PC-3 (cell line): ENCODE results near the gene JPT2. TPM values are rescaled to one million over a fixed set of nuclear protein-coding genes. Genes with fewer than 3 reads are reported as not detected.

ENCODE experiments used
- ATAC-seq: fragments of 200-7000 bp; cut with Tn5 transposase; 2 replicates; pipeline ENCODE4 v1.9.1; 2020; ENCODE audit warnings: mild to moderate bottlenecking, moderate library complexity
- BruUV-seq: library from RNA; stranded (reverse); fragments of 400-500 nt; replicated peaks from 2 replicates; lab custom pipeline; 2021; lab: Mats Ljungman, UMichigan
- CTCF ChIA-PET: fragments of 300-600 bp; sonication (Branson Sonifier 250); formaldehyde crosslinking; loops from one replicate; lab custom pipeline; 2022; ENCODE audit warnings: antibody characterized with exemption; lab: Charles Lee
- POLR2A ChIA-PET: fragments of 300-600 bp; sonication (Branson Sonifier 250); formaldehyde crosslinking; loops from one replicate; lab custom pipeline; 2022; ENCODE audit warnings: antibody characterized with exemption; ENCODE audit not compliant: unreplicated experiment; lab: Charles Lee
- DNase-seq: peaks from one replicate; pipeline ENCODE4 v3.0.0-alpha.2; 2015
- H2AFZ ChIP-seq: fragments of 300-600 bp; sonication (generic); 2 replicates; pipeline ENCODE4 v1.6.0; 2016; ENCODE audit warnings: antibody characterized with exemption, low read length
- H3F3A ChIP-seq: fragments of 300-600 bp; sonication (generic); one replicate; pipeline ENCODE4 v1.6.0; 2017; ENCODE audit warnings: antibody characterized with exemption, low read length, control low read depth, mild to moderate bottlenecking; ENCODE audit not compliant: unreplicated experiment
- H3K27ac ChIP-seq: fragments of 300-600 bp; sonication (generic); 2 replicates; pipeline ENCODE4 v1.5.1; 2016; ENCODE audit warnings: mild to moderate bottlenecking, low read length
- H3K27me3 ChIP-seq: fragments of 300-600 bp; sonication (generic); 2 replicates; pipeline ENCODE4 v1.6.1; 2016; ENCODE audit warnings: low read length, mixed read lengths
- H3K36me3 ChIP-seq: fragments of 300-600 bp; sonication (generic); 2 replicates; pipeline ENCODE4 v1.6.1; 2016; ENCODE audit warnings: low read depth, mixed run types, low read length, mixed read lengths
- H3K4me1 ChIP-seq: fragments of 300-600 bp; sonication (generic); 2 replicates; pipeline ENCODE4 v1.5.1; 2016; ENCODE audit warnings: low read length; ENCODE audit not compliant: insufficient read depth
- H3K4me2 ChIP-seq: fragments of 300-600 bp; sonication (generic); 2 replicates; pipeline ENCODE4 v1.6.0; 2016; ENCODE audit warnings: low read length
- H3K4me3 ChIP-seq: fragments of 300-600 bp; sonication (generic); 2 replicates; pipeline ENCODE4 v1.5.1; 2016; ENCODE audit warnings: mild to moderate bottlenecking, low read length, mixed read lengths
- H3K79me2 ChIP-seq: fragments of 300-600 bp; sonication (generic); 2 replicates; pipeline ENCODE4 v1.6.1; 2017; ENCODE audit warnings: low read length, mixed read lengths
- H3K9ac ChIP-seq: fragments of 300-600 bp; sonication (generic); 2 replicates; pipeline ENCODE4 v1.6.0; 2016; ENCODE audit warnings: mild to moderate bottlenecking, low read length
- H3K9me2 ChIP-seq: fragments of 300-600 bp; sonication (generic); replicated peaks from 2 replicates; pipeline ENCODE4 v1.6.1; 2016; ENCODE audit warnings: mixed run types, low read length, mixed read lengths
- H3K9me3 ChIP-seq: fragments of 300-600 bp; sonication (generic); 2 replicates; pipeline ENCODE4 v1.6.1; 2016; ENCODE audit warnings: low read length, mixed read lengths
- H4K20me1 ChIP-seq: fragments of 300-600 bp; sonication (generic); 2 replicates; pipeline ENCODE4 v1.6.1; 2016; ENCODE audit warnings: low read length, mixed read lengths
- CTCF ChIP-seq: fragments of 300-600 bp; sonication (generic); conservative IDR thresholded peaks from 2 replicates; pipeline ENCODE4 v1.5.1; 2017; ENCODE audit warnings: antibody characterized with exemption, low read depth, mild to moderate bottlenecking, low read length
- EZH2 ChIP-seq: fragments of 300-600 bp; sonication (generic); IDR thresholded peaks from one replicate; pipeline ENCODE4 v1.6.1; 2017; ENCODE audit warnings: antibody characterized with exemption, mild to moderate bottlenecking, low read length; ENCODE audit not compliant: unreplicated experiment
- EZH2phosphoT487 ChIP-seq: fragments of 300-600 bp; sonication (generic); IDR thresholded peaks from 2 replicates; pipeline ENCODE4 v1.6.1; 2018; ENCODE audit warnings: mild to moderate bottlenecking, antibody characterized with exemption, low read length, borderline replicate concordance
- intact Hi-C: fragments of 100-400 bp; cut with micrococcal nuclease; formaldehyde crosslinking; loops from 2 replicates; pipeline ENCODE4 v1.9.0; 2023
- total RNA-seq: library from RNA; depleted of rRNA; stranded (reverse); fragments of >200 nt; gene quantifications from 2 replicates; pipeline ENCODE4 v1.2.3, GENCODE V29; 2014

The JPT2 gene
- total RNA-seq, 1 experiment from 2014 or later: 85.2 TPM

DNA sequence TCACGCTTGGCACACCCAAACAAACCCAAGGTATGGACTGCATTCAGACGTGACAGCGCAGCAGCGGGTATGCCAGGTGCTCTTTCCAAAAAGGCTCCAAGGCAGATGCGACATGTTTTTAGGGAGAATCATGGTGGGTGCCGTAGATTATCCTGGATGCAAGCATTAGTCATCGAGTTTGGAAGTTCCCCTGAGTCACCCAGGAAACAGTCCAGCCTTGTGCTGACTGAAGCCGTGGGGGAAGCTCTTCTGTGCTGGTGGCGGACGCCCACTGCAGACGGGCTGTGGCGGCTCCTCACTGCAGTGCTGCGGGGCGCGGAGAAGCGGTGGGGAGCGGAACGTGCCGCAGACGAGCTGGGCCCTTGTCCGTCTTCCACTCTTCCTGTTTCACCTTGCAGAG is 13.9 kb downstream of the JPT2 start:
- peak overlapping the region; percentile 95 for H3K27ac ChIP-seq
- H3K9me3 ChIP-seq: no peaks in the 10 kb centered on the region
- ATAC-seq (peak; percentile 65), DNase-seq (peak; percentile 93)
- peaks cover 75% of the 10 kb centered on the region for H3K79me2 ChIP-seq
- H3K4me2 ChIP-seq: peak overlapping the region; percentile 75
- H3K36me3 ChIP-seq: peaks cover 60% of the 10 kb centered on the region
- peak overlapping the region; percentile 48; the same call in 1 of the 2 replicates for H3K4me3 ChIP-seq
- peaks cover 63% of the 10 kb centered on the region for H3K4me1 ChIP-seq
- H3F3A ChIP-seq: peaks cover 24% of the 10 kb centered on the region
- peak overlapping the region; percentile 68 for H3K9ac ChIP-seq
- H3K27me3 ChIP-seq: no peaks in the 10 kb centered on the region
- H3K9me2 ChIP-seq: no peaks in the 10 kb centered on the region
- no peak overlapping the region for H2AFZ ChIP-seq
- CTCF ChIA-PET: interaction anchor here (1.0 to 1.4 kb wide), 2 partner anchors 13 to 16 kb away, joined by 4 to 8 read pairs; no protein-coding TSS in a partner anchor
- POLR2A ChIA-PET: interaction anchor here (0.5 to 0.6 kb wide), 3 partner anchors 11 to 248 kb away, joined by 3 to 12 read pairs (median 3); partner anchors contain the start of gene CCDC154
- intact Hi-C loops: no loop called here
- BruUV-seq: no TSS peak
- no peaks in the 10 kb centered on the region for H4K20me1 ChIP-seq
- no peak; the same call in 1 of the 2 replicates for TF ChIP-seq CTCF
- TF ChIP-seq EZH2: no peak
- TF ChIP-seq EZH2phosphoT487: no peak

DNA sequence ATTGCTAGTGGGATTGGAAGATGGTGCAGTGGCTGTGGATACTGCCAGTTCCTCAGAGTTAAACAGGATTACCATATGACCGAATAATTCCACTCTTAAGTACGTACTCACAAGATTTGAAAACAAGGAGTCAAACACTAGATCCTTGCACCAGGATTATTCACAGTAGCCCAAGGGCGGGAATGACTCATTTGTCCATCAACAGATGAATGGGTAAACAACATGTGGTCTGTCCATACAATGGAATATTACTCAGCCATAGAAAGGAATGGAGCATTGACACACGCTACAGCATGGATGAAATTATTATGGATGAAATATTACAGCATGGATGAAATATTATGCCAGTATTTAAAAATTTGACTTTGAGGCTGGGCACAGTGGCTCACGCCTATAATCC is 18.8 kb downstream of the JPT2 start:
- H3F3A ChIP-seq: peaks cover 2% of the 10 kb centered on the region
- BruUV-seq: no TSS peak
- no peaks in the 10 kb centered on the region for H3K9me2 ChIP-seq
- ATAC-seq (peak; percentile 14; the same call in 1 of the 2 replicates), DNase-seq (peak; percentile 83)
- ChIA-PET POLR2A (no interaction called here), CTCF (no interaction called here)
- H3K27me3 ChIP-seq: no peaks in the 10 kb centered on the region
- no peaks in the 10 kb centered on the region for H4K20me1 ChIP-seq
- no peak overlapping the region for H3K9ac ChIP-seq
- no peak overlapping the region for H3K4me3 ChIP-seq
- H3K4me2 ChIP-seq: no peak overlapping the region
- H3K4me1 ChIP-seq: peaks cover 17% of the 10 kb centered on the region
- intact Hi-C loops: no loop called here
- TF ChIP-seq EZH2: no peak
- no peak for TF ChIP-seq EZH2phosphoT487
- TF ChIP-seq CTCF: no peak
- peaks cover 47% of the 10 kb centered on the region for H3K79me2 ChIP-seq
- no peak overlapping the region for H2AFZ ChIP-seq
- no peaks in the 10 kb centered on the region for H3K9me3 ChIP-seq
- H3K27ac ChIP-seq: 0 out of 2 replicates have a peak overlapping the region, but pooled peaks have one; percentile 36
- H3K36me3 ChIP-seq: peaks cover 66% of the 10 kb centered on the region

DNA sequence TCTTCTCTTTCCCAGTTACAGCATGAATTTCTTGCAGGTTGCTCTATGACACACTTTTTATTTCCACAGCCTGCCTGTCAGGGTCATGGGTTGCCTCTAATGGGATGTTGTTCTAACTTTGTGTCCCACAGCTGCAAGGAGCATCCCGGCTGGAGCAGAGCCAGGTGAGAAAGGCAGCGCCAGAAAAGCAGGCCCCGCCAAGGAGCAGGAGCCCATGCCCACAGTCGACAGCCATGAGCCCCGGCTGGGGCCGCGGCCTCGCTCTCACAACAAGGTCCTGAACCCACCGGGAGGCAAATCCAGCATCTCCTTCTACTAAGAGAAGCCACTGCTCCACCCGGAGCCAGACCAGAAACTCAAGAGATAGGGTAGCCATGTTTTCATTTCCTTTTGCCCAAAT is 20.6 kb downstream of the JPT2 start:
- no peaks in the 10 kb centered on the region for H3K27me3 ChIP-seq
- H3K9ac ChIP-seq: no peak overlapping the region
- no peaks in the 10 kb centered on the region for H3K9me3 ChIP-seq
- no peak overlapping the region for H3K4me2 ChIP-seq
- H3K36me3 ChIP-seq: peaks cover 51% of the 10 kb centered on the region
- H3K4me3 ChIP-seq: no peak overlapping the region
- peaks cover 30% of the 10 kb centered on the region for H3K79me2 ChIP-seq
- peaks cover 6% of the 10 kb centered on the region; the same call in 1 of the 2 replicates for H3K4me1 ChIP-seq
- no peaks in the 10 kb centered on the region for H3K9me2 ChIP-seq
- no TSS peak for BruUV-seq
- ATAC-seq: no peak
- no peak overlapping the region for H2AFZ ChIP-seq
- intact Hi-C loops: no loop called here
- no peak for TF ChIP-seq CTCF
- no peak for TF ChIP-seq EZH2
- no peak for TF ChIP-seq EZH2phosphoT487
- no peak overlapping the region for H3K27ac ChIP-seq
- ChIA-PET CTCF (no interaction called here), POLR2A (no interaction called here)
- DNase-seq: no peak
- peaks cover 2% of the 10 kb centered on the region for H3F3A ChIP-seq
- no peaks in the 10 kb centered on the region for H4K20me1 ChIP-seq
